Measurements from ENCODE around the gene CHSY1.

DNA sequence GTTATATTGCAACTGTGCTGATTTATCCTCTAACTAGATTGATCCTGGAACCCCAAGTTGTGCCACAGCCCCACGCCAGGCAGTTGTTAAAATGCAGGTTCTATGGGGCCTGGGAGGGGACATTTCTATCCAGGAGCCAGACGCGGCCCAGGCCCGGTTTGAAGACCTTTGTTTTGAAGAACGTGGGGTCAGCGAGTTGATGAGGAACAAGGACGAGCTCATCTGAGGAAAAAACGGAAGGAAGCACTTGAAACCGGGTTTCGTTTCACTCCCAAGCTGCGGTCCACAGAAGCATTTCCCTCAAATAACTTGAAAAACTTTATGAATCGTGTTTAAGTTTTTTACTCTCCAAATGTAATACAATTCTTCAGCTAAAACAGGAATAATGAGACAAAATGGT lies 76.4 kb downstream of the CHSY1 start:
- TF ChIP-seq, protein P1, sequence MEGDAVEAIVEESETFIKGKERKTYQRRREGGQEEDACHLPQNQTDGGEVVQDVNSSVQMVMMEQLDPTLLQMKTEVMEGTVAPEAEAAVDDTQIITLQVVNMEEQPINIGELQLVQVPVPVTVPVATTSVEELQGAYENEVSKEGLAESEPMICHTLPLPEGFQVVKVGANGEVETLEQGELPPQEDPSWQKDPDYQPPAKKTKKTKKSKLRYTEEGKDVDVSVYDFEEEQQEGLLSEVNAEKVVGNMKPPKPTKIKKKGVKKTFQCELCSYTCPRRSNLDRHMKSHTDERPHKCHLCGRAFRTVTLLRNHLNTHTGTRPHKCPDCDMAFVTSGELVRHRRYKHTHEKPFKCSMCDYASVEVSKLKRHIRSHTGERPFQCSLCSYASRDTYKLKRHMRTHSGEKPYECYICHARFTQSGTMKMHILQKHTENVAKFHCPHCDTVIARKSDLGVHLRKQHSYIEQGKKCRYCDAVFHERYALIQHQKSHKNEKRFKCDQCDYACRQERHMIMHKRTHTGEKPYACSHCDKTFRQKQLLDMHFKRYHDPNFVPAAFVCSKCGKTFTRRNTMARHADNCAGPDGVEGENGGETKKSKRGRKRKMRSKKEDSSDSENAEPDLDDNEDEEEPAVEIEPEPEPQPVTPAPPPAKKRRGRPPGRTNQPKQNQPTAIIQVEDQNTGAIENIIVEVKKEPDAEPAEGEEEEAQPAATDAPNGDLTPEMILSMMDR (IDR thresholded peaks at IDR 0.05) = no peak
- no peak for TF ChIP-seq EZH2phosphoT487 (IDR thresholded peaks at IDR 0.05)
- no peak for TF ChIP-seq EZH2 (IDR thresholded peaks at IDR 0.05)

All from neural progenitor cell (in vitro differentiated cells).